Measurements from ENCODE around the gene WASHC3. TPM values are rescaled to one million over a fixed set of nuclear protein-coding genes. Genes with fewer than 3 reads are reported as not detected.

The WASHC3 gene
- total RNA-seq, 1 experiment from 2014 or later: 16.6 TPM

GRCh38 chr12:102052192-102053061, 9.4 kb downstream of the WASHC3 start:
- Histone ChIP-seq H3K27ac (ENCODE audit: low read depth, low read length, poor library complexity, severe bottlenecking) (no peak overlapping the region), H3K36me3 (ENCODE audit: insufficient read depth, low read length, poor library complexity, severe bottlenecking) (no peaks in the 10 kb centered on the region), H3K4me3 (ENCODE audit: low read depth, low read length, poor library complexity, severe bottlenecking) (no peak overlapping the region), H3K27me3 (replicated peaks; ENCODE audit: insufficient read depth, low read depth, low read length, poor library complexity) (no peaks in the 10 kb centered on the region), H3K9me3 (ENCODE audit: low read depth, low read length, poor library complexity, severe bottlenecking) (no peaks in the 10 kb centered on the region), H3K4me1 (ENCODE audit: insufficient read depth, low read length, poor library complexity, severe bottlenecking) (no peaks in the 10 kb centered on the region)
- no peak for DNase-seq (ENCODE audit: low spot score)
- ChIA-PET POLR2A (ENCODE audit: low non-redundant PET) (no interaction called here), CTCF (no interaction called here)
- no peak for TF ChIP-seq EZH2 (IDR thresholded peaks at IDR 0.05; ENCODE audit: borderline replicate concordance, low read depth, low read length, poor library complexity, severe bottlenecking)
- no peak for TF ChIP-seq CTCF (conservative IDR thresholded peaks at IDR 0.05; ENCODE audit: low read depth, low read length)
- no TSS peak for BruUV-seq (replicated peaks)
- intact Hi-C loops (cut with micrococcal nuclease; ENCODE audit: unreplicated experiment): no loop called here

- Histone ChIP-seq H3K27ac (ENCODE audit: low read depth, low read length, poor library complexity, severe bottlenecking) (no peak overlapping the region), H3K9me3 (ENCODE audit: low read depth, low read length, poor library complexity, severe bottlenecking) (no peaks in the 10 kb centered on the region), H3K4me1 (ENCODE audit: insufficient read depth, low read length, poor library complexity, severe bottlenecking) (no peaks in the 10 kb centered on the region), H3K27me3 (replicated peaks; ENCODE audit: insufficient read depth, low read depth, low read length, poor library complexity) (no peaks in the 10 kb centered on the region), H3K4me3 (ENCODE audit: low read depth, low read length, poor library complexity, severe bottlenecking) (no peak overlapping the region), H3K36me3 (ENCODE audit: insufficient read depth, low read length, poor library complexity, severe bottlenecking) (no peaks in the 10 kb centered on the region)
- no peak for DNase-seq (ENCODE audit: low spot score)
- intact Hi-C loops (cut with micrococcal nuclease; ENCODE audit: unreplicated experiment): no loop called here
- no peak for TF ChIP-seq CTCF (conservative IDR thresholded peaks at IDR 0.05; ENCODE audit: low read depth, low read length)
- TF ChIP-seq EZH2 (IDR thresholded peaks at IDR 0.05; ENCODE audit: borderline replicate concordance, low read depth, low read length, poor library complexity, severe bottlenecking): no peak
- ChIA-PET CTCF (no interaction called here), POLR2A (ENCODE audit: low non-redundant PET) (no interaction called here)
- BruUV-seq (replicated peaks): no TSS peak
Observed at GRCh38 chr12:102051431-102051965, 10.3 kb downstream of the WASHC3 start.

- ChIA-PET CTCF (no interaction called here), POLR2A (ENCODE audit: low non-redundant PET) (no interaction called here)
- BruUV-seq (replicated peaks): no TSS peak
- Histone ChIP-seq H3K27me3 (replicated peaks; ENCODE audit: insufficient read depth, low read depth, low read length, poor library complexity) (no peaks in the 10 kb centered on the region), H3K9me3 (ENCODE audit: low read depth, low read length, poor library complexity, severe bottlenecking) (no peaks in the 10 kb centered on the region), H3K36me3 (ENCODE audit: insufficient read depth, low read length, poor library complexity, severe bottlenecking) (no peaks in the 10 kb centered on the region), H3K27ac (ENCODE audit: low read depth, low read length, poor library complexity, severe bottlenecking) (no peak overlapping the region), H3K4me1 (ENCODE audit: insufficient read depth, low read length, poor library complexity, severe bottlenecking) (no peaks in the 10 kb centered on the region), H3K4me3 (ENCODE audit: low read depth, low read length, poor library complexity, severe bottlenecking) (no peak overlapping the region)
- TF ChIP-seq CTCF (conservative IDR thresholded peaks at IDR 0.05; ENCODE audit: low read depth, low read length) (no peak), EZH2 (IDR thresholded peaks at IDR 0.05; ENCODE audit: borderline replicate concordance, low read depth, low read length, poor library complexity, severe bottlenecking) (no peak)
- intact Hi-C loops (cut with micrococcal nuclease; ENCODE audit: unreplicated experiment): no loop called here
- no peak for DNase-seq (ENCODE audit: low spot score)
Observed at GRCh38 chr12:102050660-102051430, 10.9 kb downstream of the WASHC3 start.
